Measurements from ENCODE around the gene MAPK9. TPM values are rescaled to one million over a fixed set of nuclear protein-coding genes. Genes with fewer than 3 reads are reported as not detected.

The MAPK9 gene
- polyA plus RNA-seq, 4 donors, result 35.8 to 46.6 (median 38.8) TPM

DNA sequence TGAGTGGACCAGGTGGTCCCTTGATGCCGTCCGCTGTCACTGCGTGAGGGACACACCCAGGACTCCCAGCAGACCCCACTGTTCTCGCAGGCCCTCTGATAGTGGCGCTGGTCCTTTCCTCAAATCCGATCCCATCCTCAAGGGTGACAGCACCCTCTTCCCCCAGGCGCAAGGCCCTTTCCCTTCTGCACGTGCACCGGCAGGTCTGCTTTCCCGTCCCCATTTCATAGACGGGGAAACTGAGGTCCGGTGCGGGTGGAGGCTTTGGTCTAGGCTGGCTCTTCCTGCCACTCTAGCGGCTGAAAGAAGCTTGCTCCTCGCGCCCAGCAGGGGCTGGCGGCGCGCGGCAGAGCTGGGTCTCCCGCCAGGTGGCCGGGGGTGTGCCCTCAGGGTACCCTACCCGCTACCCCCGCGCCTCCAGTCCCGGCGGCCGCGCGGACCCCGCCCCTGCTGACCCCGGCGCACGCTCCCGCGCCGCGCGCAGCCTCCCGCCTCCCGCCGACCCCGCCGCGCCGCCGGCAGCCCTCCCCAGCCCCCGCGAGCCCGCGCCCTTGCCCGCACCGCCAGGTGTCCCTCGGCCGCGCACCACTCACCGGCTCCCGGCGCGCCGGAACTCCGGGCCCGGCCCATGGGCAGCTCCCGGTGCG, 83.3 kb downstream of the MAPK9 start:
- DNase-seq (ENCODE audit: low read depth in 4 of 4, low spot score in 3 of 4), result no peak

DNA sequence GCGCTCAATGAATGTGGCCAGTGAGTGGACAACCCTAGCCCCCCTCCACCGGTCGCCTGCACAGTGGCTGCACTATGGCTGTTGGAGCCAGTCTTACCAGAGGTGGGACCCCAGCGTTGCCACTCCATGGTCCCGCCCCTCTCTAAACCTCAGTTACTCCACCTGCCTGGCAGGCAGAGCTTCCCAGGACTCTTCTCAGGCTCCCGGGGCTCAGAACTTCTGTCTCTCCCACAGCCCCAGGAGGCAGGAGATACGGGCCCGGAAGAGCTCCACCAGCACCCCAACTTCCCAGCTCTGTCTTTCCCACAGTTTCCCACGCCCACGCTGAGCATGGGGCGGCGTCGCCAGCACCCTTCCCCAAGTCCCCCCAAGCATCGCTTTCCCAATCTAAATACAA, 83.8 kb downstream of the MAPK9 start:
- DNase-seq (ENCODE audit: low read depth in 4 of 4, low spot score in 3 of 4), result no peak

GRCh38 chr5:180207593-180207992, 84.3 kb downstream of the MAPK9 start:
- DNase-seq (ENCODE audit: low read depth in 4 of 4, low spot score in 3 of 4), result no peak

- DNase-seq (ENCODE audit: low read depth in 4 of 4, low spot score in 3 of 4), result no peak
These were observed 84.9 kb downstream of the MAPK9 start for GRCh38 chr5:180206993-180207392.

- DNase-seq (ENCODE audit: low read depth in 4 of 4, low spot score in 3 of 4), result no peak
These were observed 86.0 kb downstream of the MAPK9 start for GRCh38 chr5:180205916-180206315.

GRCh38 chr5:180204276-180204819, 87.5 kb downstream of the MAPK9 start:
- DNase-seq (ENCODE audit: low read depth in 4 of 4, low spot score in 3 of 4), result no peak

DNA sequence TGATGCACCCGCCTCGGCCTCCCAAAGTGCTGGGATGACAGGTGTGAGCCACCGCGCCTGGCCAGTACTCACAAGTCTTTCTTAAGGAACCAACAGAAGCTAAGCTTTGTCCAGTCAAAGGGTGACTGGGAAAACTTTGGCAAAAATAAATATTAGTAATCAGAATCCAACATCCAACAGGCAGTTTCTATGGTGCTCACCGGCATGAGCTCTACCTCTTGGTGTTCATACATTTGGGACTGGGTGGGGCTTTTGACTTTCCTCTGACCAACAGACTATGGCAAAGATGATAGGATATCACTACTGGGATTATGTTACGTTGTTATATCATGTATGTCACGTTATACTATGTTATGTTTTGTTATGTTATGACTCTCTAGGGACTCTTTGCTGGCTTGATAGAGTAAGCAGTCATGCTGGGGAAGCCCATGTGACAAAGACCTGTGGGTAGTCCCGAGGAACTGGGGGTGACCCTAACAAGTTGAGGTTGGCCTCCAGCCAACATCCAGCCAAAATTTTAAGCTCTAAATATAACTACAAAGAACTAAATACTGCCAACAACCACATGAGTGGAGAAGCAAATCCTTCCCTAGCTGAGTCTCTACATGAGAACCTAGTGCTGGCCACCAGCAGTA, 88.8 kb downstream of the MAPK9 start:
- no peak for DNase-seq (ENCODE audit: low read depth in 4 of 4, low spot score in 3 of 4)

DNA sequence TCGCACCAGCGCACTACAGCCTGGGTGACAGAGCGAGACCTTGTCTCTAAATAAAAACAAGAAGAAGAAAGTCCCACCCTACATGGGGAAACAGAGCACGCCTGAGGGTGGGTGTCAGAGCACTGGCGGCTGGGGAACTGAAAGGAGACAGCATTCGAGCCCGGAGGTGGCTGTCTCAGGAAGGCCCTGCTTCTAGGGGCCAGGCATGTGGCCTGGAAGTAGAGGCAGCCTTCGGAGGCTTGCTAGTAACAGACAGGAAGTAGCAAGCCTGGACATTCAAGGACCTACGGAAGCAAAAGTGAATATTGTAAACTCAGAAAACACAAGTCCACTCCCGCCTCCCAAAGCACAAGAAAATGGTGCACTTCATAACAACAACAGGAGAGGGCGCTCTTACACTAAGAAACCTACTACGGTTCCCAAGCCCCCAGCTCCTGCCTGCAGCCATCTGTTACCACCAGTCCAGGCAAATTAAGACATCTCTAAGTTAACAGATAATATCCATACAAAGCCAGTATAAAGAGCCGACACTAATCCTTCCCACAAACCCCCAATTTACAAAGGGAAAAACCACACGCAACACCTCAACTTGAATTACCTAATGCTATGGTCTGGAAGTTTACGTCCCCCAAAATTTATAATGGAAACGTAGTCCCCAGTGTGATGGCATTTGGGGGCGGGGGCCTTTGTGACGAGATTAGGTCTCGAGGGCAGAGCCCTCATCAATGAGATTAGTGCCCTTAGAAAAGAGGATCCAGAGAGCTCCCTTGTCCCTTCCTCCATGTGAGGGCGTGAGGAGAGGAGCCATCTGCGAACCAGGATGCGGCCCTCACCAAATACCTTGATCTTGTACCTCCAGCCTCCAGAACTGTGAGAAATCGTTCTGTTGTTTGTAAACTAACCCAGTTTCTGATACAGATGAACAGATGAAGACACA, 90.6 kb downstream of the MAPK9 start:
- DNase-seq (ENCODE audit: low read depth in 4 of 4, low spot score in 3 of 4), result no peak

DNA sequence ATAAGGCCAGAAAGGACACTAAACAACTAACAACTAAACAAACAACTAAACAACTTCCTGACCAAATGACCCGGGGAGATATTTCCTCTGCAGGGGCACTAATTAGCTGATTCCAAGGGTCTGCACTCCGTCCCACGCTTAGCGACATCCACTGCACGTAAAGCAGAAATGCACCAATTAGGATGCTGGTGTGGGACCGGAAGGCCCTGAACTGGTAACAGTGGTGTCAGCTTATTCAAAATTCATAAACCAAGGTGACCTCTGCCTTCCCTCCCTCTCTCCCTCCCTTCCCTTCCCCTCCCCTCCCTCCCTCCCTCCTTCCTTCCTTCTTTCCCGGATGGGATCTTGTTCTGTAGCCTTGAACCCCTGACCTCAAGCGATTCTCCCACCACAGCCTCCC, 92.5 kb downstream of the MAPK9 start:
- no peak for DNase-seq (ENCODE audit: low read depth in 4 of 4, low spot score in 3 of 4)

DNA sequence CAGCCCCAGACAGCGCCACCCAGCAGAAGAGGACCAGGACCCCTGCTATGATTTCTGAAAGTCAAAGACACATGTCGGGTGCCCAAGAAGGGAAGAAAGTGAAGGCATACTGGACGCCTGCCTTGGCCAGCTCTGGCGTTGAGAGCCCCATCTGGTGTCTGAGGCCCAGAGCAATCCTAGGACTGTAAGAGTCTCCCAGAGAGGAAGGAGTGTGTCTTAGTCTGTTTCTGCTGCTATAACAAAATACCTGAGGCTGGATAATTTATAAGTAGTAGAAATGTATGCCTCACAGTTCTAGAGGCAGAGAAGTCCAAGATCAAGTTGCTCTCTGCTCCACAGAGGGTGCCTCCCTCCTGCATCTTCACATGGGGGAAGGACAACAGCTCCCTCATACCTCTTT, 93.7 kb downstream of the MAPK9 start:
- no peak for DNase-seq (ENCODE audit: low read depth in 4 of 4, low spot score in 3 of 4)

DNA sequence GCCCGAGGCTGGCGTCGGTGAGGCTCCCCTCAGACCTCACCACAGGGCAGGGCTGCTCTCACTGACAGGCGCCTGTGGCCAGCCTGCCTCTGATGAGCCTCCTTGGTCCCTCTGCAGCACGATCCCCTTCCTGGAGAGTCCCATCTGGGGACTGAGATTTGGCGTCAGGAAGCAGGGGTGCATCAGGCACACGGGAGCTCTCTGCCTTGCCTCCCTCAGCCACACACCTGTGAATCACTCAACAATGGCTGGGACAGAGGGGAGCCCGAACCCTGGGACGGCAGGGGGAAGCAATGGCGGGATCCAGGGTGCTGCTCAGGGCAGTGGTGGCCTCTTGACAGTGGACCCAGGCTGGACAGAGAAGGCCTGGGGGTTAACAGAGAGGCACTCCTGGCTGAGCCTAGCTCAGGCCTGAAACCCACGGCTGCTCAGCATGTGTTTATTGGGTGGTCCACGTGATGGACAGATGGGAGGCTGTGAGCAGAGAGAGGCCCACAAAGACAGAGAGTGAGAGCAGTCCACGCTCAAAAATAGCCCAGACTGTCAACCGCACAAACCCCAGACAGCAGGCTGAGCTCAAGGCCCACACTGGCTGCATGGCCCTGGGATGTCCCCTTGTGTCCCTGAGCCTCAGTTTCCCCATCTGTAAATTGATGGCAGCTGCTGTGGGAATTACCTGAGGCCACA, 94.7 kb downstream of the MAPK9 start:
- DNase-seq (ENCODE audit: low read depth in 4 of 4, low spot score in 3 of 4), result no peak

- DNase-seq (ENCODE audit: low read depth in 4 of 4, low spot score in 3 of 4), result no peak
These were observed 97.2 kb downstream of the MAPK9 start for GRCh38 chr5:180194410-180195345.

GRCh38 chr5:180193749-180194375, 98.0 kb downstream of the MAPK9 start:
- DNase-seq (ENCODE audit: low read depth in 4 of 4, low spot score in 3 of 4), result no peak

GRCh38 chr5:180191716-180192115, 100.2 kb downstream of the MAPK9 start:
- no peak for DNase-seq (ENCODE audit: low read depth in 4 of 4, low spot score in 3 of 4)

DNA sequence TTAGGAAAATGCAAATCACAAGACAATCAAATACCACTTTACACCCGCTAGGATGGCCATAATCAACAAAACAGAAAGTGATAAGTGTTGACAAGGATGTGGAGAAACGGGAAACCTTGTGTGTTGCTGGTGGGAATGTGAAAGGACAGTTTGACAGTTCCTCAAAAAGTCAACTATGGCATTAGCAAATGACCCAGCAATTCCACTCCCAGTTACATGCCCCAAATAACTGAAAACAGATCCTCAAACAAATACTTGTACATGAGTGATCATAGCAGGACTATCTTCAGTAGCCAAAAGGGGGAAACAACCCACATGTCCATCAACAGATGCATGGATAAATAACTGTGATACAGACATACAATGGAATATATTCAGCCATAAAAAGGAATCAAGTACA, 104.1 kb downstream of the MAPK9 start:
- no peak for DNase-seq (ENCODE audit: low read depth in 4 of 4, low spot score in 3 of 4)
